NCI-H748 treated with DMSO at 0.1 percent for 48 hours (cell line): Measurements from ENCODE around the gene PEX1.
"Not testable (repeated sequence)": the region's sequence is repeated elsewhere in the genome, so short reads cannot be mapped to it uniquely, and the experiment has no call there.

Experiments used
- DNase-seq: peaks from one replicate; lab custom pipeline; 2025; lab: John Stamatoyannopoulos, UW

Gene PEX1

GRCh38 chr7:92504563-92504962 is 23.8 kb downstream of the PEX1 start:
- DNase-seq = no peak

GRCh38 chr7:92503767-92504166 is 24.6 kb downstream of the PEX1 start:
- DNase-seq = no peak

GRCh38 chr7:92498557-92498956 is 29.8 kb downstream of the PEX1 start:
- DNase-seq = no peak

- no peak for DNase-seq
Observed at GRCh38 chr7:92496876-92497275, 31.4 kb downstream of the PEX1 start.

- DNase-seq = no peak
Observed at GRCh38 chr7:92489634-92490033, 38.7 kb downstream of the PEX1 start.

- no peak for DNase-seq
Observed at GRCh38 chr7:92487804-92488203, 40.5 kb downstream of the PEX1 start.

- DNase-seq = no peak
Observed at GRCh38 chr7:92485974-92486373, 42.3 kb downstream of the PEX1 start.

- no peak for DNase-seq
Observed at GRCh38 chr7:92485267-92485892, 42.9 kb downstream of the PEX1 start.

GRCh38 chr7:92484226-92484625 is 44.1 kb downstream of the PEX1 start:
- DNase-seq = not testable (repeated sequence)

GRCh38 chr7:92483624-92484023 is 44.7 kb downstream of the PEX1 start:
- not testable (repeated sequence) for DNase-seq

GRCh38 chr7:92479146-92479545 is 49.2 kb downstream of the PEX1 start:
- not testable (repeated sequence) for DNase-seq

GRCh38 chr7:92478711-92479110 is 49.6 kb downstream of the PEX1 start:
- DNase-seq = no peak

- no peak for DNase-seq
Observed at GRCh38 chr7:92478095-92478494, 50.2 kb downstream of the PEX1 start.

GRCh38 chr7:92477681-92478080 is 50.6 kb downstream of the PEX1 start, which contains the start of gene ERVW-1:
Gene ERVW-1, minus strand, starts transcription at chr7:92477946. Its CDS starts 7,565 bp downstream, at chr7:92470381.
- not testable (repeated sequence) for DNase-seq

- DNase-seq = not testable (repeated sequence)
Observed at GRCh38 chr7:92475851-92476590, 52.3 kb downstream of the PEX1 start.

GRCh38 chr7:92475261-92475770 is 53.0 kb downstream of the PEX1 start:
- DNase-seq = not testable (repeated sequence)

GRCh38 chr7:92473989-92474388 is 54.3 kb downstream of the PEX1 start:
- not testable (repeated sequence) for DNase-seq

GRCh38 chr7:92468589-92468988 is 59.7 kb downstream of the PEX1 start:
- not testable (repeated sequence) for DNase-seq

GRCh38 chr7:92466682-92467081 is 61.6 kb downstream of the PEX1 start:
- no peak for DNase-seq

GRCh38 chr7:92464515-92464914 is 63.8 kb downstream of the PEX1 start:
- DNase-seq = no peak

GRCh38 chr7:92462560-92462959 is 65.8 kb downstream of the PEX1 start:
- DNase-seq = no peak

GRCh38 chr7:92461027-92462003 is 67.0 kb downstream of the PEX1 start:
- DNase-seq = peak; percentile 23
